Loucy (cell line): ENCODE results near the gene SLC9A9.

Experiments
- H2AFZ ChIP-seq: fragments of 200-600 bp; sonication (generic); 2 replicates; pipeline ENCODE4 v1.6.0; 2016; ENCODE audit warnings: antibody characterized with exemption, mild to moderate bottlenecking, low read length, moderate library complexity
- H3F3A ChIP-seq: fragments of 200-600 bp; 2 replicates; pipeline ENCODE4 v1.6.0; 2016; ENCODE audit warnings: antibody characterized with exemption, low read depth, mild to moderate bottlenecking
- H3K27me3 ChIP-seq: fragments of 200-600 bp; sonication (generic); 2 replicates; pipeline ENCODE4 v1.6.1; 2014; ENCODE audit warnings: low read length, mild to moderate bottlenecking; ENCODE audit not compliant: insufficient read depth, poor library complexity, severe bottlenecking
- H3K36me3 ChIP-seq: fragments of 200-600 bp; sonication (generic); 2 replicates; pipeline ENCODE4 v1.6.1; 2016; ENCODE audit warnings: low read length; ENCODE audit not compliant: insufficient read depth
- H3K4me1 ChIP-seq: fragments of 200-600 bp; sonication (generic); 2 replicates; pipeline ENCODE4 v1.5.1; 2014; ENCODE audit warnings: low read length, mild to moderate bottlenecking; ENCODE audit not compliant: insufficient read depth, poor library complexity, severe bottlenecking
- H3K4me2 ChIP-seq: fragments of 200-600 bp; sonication (generic); 2 replicates; pipeline ENCODE4 v1.6.0; 2014; ENCODE audit warnings: antibody characterized with exemption, low read length, low read depth, mild to moderate bottlenecking; ENCODE audit not compliant: poor library complexity, severe bottlenecking
- H3K4me3 ChIP-seq: fragments of 200-600 bp; sonication (generic); 2 replicates; pipeline ENCODE4 v1.5.1; 2014; ENCODE audit warnings: low read length, mild to moderate bottlenecking, mixed read lengths; ENCODE audit not compliant: poor library complexity, severe bottlenecking
- H3K79me2 ChIP-seq: fragments of 200-600 bp; sonication (generic); 2 replicates; pipeline ENCODE4 v1.6.1; 2014; ENCODE audit warnings: low read length; ENCODE audit not compliant: insufficient read depth
- H3K9ac ChIP-seq: fragments of 200-600 bp; sonication (generic); 2 replicates; pipeline ENCODE4 v1.6.0; 2014; ENCODE audit warnings: mild to moderate bottlenecking, low read depth, low read length, moderate library complexity; ENCODE audit not compliant: poor library complexity, severe bottlenecking
- H3K9me2 ChIP-seq: fragments of 200-600 bp; sonication (generic); replicated peaks from 2 replicates; pipeline ENCODE4 v1.6.1; 2016; ENCODE audit warnings: low read depth, low read length, mixed read lengths
- H3K9me3 ChIP-seq: fragments of 200-600 bp; sonication (generic); 2 replicates; pipeline ENCODE4 v1.6.1; 2014; ENCODE audit warnings: mild to moderate bottlenecking, antibody characterized with exemption, low read length, low read depth; ENCODE audit not compliant: insufficient read depth
- H4K20me1 ChIP-seq: fragments of 200-600 bp; sonication (generic); 2 replicates; pipeline ENCODE4 v1.6.0; 2014; ENCODE audit warnings: antibody characterized with exemption, low read length, mild to moderate bottlenecking; ENCODE audit not compliant: insufficient read depth, poor library complexity, severe bottlenecking
- EZH2phosphoT487 ChIP-seq: fragments of 200-600 bp; IDR thresholded peaks from 2 replicates; pipeline ENCODE4 v1.6.1; 2018; ENCODE audit warnings: antibody characterized with exemption, mild to moderate bottlenecking, moderate library complexity, borderline replicate concordance
- TF ChIP-seq, protein P1 (sequence below): fragments of 200-600 bp; sonication (generic); conservative IDR thresholded peaks from 2 replicates; pipeline ENCODE4 v1.5.1; 2014; ENCODE audit warnings: mild to moderate bottlenecking, antibody characterized with exemption, low read length

SLC9A9 gene

DNA sequence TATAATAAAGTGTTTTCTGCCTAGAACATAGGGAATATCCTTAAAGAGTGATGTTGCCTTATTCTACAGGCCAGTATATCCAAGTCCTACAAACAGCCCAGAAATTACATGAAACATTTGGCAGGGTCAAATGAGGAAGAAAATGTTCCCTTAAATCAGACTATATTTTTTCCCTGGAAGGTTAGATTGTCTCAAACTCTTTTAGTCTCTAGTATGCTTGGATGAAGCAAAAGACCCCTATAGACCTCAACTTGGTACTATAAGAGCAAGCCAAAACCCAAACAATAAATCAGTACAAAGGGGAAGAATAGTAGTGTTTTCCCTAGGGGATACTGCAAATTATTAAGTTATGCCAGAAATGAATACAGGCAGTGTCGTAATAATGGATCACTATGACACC is 310.2 kb downstream of the SLC9A9 start:
- Histone ChIP-seq H3K4me3 (no peak overlapping the region), H3K4me2 (no peak overlapping the region), H4K20me1 (no peaks in the 10 kb centered on the region), H3K36me3 (no peaks in the 10 kb centered on the region), H3F3A (no peaks in the 10 kb centered on the region), H3K9me2 (no peaks in the 10 kb centered on the region), H3K9ac (no peak overlapping the region), H2AFZ (no peak overlapping the region), H3K79me2 (no peaks in the 10 kb centered on the region), H3K9me3 (no peaks in the 10 kb centered on the region), H3K4me1 (no peaks in the 10 kb centered on the region), H3K27me3 (no peaks in the 10 kb centered on the region)
- TF ChIP-seq, protein P1, sequence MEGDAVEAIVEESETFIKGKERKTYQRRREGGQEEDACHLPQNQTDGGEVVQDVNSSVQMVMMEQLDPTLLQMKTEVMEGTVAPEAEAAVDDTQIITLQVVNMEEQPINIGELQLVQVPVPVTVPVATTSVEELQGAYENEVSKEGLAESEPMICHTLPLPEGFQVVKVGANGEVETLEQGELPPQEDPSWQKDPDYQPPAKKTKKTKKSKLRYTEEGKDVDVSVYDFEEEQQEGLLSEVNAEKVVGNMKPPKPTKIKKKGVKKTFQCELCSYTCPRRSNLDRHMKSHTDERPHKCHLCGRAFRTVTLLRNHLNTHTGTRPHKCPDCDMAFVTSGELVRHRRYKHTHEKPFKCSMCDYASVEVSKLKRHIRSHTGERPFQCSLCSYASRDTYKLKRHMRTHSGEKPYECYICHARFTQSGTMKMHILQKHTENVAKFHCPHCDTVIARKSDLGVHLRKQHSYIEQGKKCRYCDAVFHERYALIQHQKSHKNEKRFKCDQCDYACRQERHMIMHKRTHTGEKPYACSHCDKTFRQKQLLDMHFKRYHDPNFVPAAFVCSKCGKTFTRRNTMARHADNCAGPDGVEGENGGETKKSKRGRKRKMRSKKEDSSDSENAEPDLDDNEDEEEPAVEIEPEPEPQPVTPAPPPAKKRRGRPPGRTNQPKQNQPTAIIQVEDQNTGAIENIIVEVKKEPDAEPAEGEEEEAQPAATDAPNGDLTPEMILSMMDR, result no peak
- no peak for TF ChIP-seq EZH2phosphoT487

DNA sequence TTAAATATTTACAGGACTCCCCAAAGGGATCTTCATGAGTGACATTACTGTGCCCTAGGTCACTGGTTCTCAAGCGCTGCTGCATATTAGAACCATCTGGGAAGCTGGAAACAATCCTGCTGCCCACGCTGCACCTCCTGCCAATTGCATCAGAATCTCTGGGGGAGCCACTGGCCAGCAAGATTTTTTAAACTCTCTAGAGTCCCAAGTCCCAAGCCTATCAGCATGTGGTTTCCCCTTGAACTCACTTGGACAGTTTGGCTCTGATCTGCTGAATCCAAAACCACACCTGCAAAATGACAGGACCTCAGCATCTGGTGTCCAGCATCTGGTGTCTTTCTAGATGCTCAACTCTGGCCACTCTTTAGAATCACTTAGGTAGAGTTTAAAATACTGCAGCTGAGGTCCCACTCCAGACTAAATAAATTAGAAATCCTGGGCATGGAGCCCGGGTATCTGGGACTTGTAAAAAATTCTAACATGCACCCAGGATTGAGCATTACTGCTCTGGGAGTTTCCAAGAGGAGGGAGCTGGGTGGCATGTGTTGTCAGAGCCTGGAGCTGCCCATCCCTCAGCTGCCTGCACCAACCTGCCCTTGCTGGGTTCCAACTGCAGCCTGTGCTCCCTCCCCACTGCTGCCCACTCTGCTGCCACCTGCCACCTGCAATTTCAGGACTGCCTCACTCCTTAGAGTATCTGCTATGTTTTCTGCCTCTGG is 311.3 kb downstream of the SLC9A9 start:
- H3K4me2 ChIP-seq, result no peak overlapping the region
- H3K27me3 ChIP-seq, result no peaks in the 10 kb centered on the region
- no peaks in the 10 kb centered on the region for H3K79me2 ChIP-seq
- H3K9ac ChIP-seq, result no peak overlapping the region
- H3K4me1 ChIP-seq, result no peaks in the 10 kb centered on the region
- H3K9me3 ChIP-seq, result no peaks in the 10 kb centered on the region
- H3K4me3 ChIP-seq, result no peak overlapping the region
- TF ChIP-seq, protein P1, result no peak
- TF ChIP-seq EZH2phosphoT487, result no peak
- no peaks in the 10 kb centered on the region for H4K20me1 ChIP-seq
- no peaks in the 10 kb centered on the region for H3K9me2 ChIP-seq
- no peak overlapping the region for H2AFZ ChIP-seq
- H3F3A ChIP-seq, result no peaks in the 10 kb centered on the region
- H3K36me3 ChIP-seq, result no peaks in the 10 kb centered on the region

DNA sequence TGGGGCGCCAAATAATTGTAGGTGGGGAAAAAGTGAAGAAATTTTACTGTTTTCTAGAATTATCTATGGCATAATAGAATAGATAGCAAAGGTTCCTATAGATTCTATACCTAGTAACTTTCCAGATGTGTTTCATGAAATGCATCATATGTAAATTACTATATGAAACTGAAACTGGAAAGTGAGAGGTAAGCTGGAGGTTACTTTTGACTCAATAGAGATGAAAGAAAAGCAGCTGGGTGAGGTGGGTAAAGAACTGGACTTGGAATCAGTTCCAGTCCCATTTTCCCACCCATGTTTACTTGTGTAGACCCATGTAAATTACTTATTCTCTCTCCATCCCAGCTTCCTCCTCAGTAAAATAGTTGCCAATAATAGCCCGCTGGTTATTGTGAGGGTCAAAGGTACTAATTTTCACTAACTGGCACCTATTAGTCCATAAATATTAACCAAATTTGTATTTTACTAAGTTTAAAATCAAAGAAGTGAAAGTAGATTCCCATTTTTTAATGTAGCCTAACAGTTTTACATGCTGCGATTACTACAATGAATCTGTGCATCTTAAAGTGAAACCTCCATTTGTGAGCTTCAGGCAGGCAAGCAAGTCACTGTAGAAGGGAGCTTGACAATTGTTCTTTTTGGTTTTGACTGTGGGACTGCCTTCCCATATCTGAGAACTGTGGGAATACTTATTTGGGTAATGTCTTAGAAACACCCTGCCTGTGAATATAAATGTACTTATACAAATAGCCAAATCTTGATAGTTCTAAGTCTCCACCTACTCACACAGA is 312.1 kb downstream of the SLC9A9 start:
- Histone ChIP-seq H3K4me1 (no peaks in the 10 kb centered on the region), H2AFZ (no peak overlapping the region), H3K9me2 (no peaks in the 10 kb centered on the region), H3K36me3 (no peaks in the 10 kb centered on the region), H3K27me3 (no peaks in the 10 kb centered on the region), H3K4me3 (no peak overlapping the region), H3K79me2 (no peaks in the 10 kb centered on the region), H3K9me3 (no peaks in the 10 kb centered on the region), H4K20me1 (no peaks in the 10 kb centered on the region), H3F3A (no peaks in the 10 kb centered on the region), H3K9ac (no peak overlapping the region), H3K4me2 (no peak overlapping the region)
- TF ChIP-seq, protein P1, result no peak
- no peak for TF ChIP-seq EZH2phosphoT487
